ENCODE measurements around the gene SREBF2. TPM values are rescaled to one million over a fixed set of nuclear protein-coding genes. Genes with fewer than 3 reads are reported as not detected.

SREBF2 gene
- total RNA-seq, 1 donor from 2014 or later: 119 TPM

DNA sequence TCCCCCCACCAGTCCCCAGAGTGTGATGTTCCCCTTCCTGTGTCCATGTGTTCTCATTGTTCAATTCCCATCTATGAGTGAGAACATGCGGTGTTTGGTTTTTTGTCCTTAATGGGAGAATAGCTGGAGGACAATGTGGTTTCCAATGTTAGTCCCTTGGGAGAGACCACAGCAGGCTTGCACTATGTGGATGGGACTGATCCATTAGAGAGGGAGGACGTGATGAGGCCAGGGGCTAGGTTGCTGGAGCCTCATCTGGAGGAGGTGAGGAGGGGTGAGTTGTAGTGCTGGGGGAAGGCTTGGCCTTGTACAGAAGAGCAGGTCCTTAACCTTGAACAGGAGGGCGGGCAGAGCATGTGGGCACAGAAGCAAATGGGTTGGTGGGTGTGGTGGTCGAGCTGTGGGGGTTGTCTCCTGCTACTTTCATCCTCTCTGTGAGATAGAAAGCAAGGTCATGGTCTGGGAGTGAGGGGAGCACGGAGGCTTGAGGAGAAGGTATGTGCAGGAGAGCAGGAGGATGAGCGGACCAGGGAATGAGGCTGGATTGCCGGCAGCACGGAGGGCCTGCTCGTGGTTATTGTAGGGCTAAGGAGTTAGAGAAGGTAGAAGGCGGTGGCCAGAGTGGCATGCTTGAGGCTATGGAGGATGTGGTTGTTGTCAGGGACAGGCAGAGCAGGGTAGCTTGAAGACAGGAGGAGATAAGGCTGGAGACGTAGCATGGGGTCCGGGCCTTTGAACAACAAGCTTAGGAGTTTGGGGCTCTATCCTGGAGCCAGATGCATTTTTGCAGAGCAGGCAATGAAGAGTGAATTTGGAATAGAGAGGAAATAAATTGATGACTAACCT is 11.2 kb upstream of the SREBF2 start:
- no peak overlapping the region for H3K27ac Mint-ChIP-seq

GRCh38 chr22:41822317-41823057 is 10.4 kb upstream of the SREBF2 start:
- Mint-ChIP-seq H3K9me3 (no peaks in the 10 kb centered on the region), H3K4me3 (no peak overlapping the region), H3K27me3 (no peaks in the 10 kb centered on the region), H3K36me3 (peaks cover 17% of the 10 kb centered on the region), H3K27ac (peak overlapping the region; percentile 55), H3K4me1 (ENCODE audit: unreplicated experiment) (peaks cover 60% of the 10 kb centered on the region)
- no peak for DNase-seq (ENCODE audit: extremely low spot score, unreplicated experiment)
- TF ChIP-seq, protein P1, sequence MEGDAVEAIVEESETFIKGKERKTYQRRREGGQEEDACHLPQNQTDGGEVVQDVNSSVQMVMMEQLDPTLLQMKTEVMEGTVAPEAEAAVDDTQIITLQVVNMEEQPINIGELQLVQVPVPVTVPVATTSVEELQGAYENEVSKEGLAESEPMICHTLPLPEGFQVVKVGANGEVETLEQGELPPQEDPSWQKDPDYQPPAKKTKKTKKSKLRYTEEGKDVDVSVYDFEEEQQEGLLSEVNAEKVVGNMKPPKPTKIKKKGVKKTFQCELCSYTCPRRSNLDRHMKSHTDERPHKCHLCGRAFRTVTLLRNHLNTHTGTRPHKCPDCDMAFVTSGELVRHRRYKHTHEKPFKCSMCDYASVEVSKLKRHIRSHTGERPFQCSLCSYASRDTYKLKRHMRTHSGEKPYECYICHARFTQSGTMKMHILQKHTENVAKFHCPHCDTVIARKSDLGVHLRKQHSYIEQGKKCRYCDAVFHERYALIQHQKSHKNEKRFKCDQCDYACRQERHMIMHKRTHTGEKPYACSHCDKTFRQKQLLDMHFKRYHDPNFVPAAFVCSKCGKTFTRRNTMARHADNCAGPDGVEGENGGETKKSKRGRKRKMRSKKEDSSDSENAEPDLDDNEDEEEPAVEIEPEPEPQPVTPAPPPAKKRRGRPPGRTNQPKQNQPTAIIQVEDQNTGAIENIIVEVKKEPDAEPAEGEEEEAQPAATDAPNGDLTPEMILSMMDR (conservative IDR thresholded peaks at IDR 0.05): peak; percentile 63

More for the DNA sequence above, 11.2 kb upstream of the SREBF2 start:
- DNase-seq (ENCODE audit: extremely low spot score, unreplicated experiment): no peak
- Mint-ChIP-seq H3K36me3 (peaks cover 17% of the 10 kb centered on the region), H3K27me3 (no peaks in the 10 kb centered on the region), H3K9me3 (no peaks in the 10 kb centered on the region), H3K4me1 (ENCODE audit: unreplicated experiment) (peaks cover 52% of the 10 kb centered on the region), H3K4me3 (no peak overlapping the region)
- TF ChIP-seq, protein P1 (conservative IDR thresholded peaks at IDR 0.05): no peak

- Mint-ChIP-seq H3K4me3 (no peak overlapping the region), H3K27ac (no peak overlapping the region), H3K36me3 (peaks cover 17% of the 10 kb centered on the region), H3K4me1 (ENCODE audit: unreplicated experiment) (peaks cover 64% of the 10 kb centered on the region), H3K9me3 (no peaks in the 10 kb centered on the region), H3K27me3 (no peaks in the 10 kb centered on the region)
- TF ChIP-seq, protein P1 (conservative IDR thresholded peaks at IDR 0.05): no peak
- no peak for DNase-seq (ENCODE audit: extremely low spot score, unreplicated experiment)
Observed at GRCh38 chr22:41823797-41824196, 9.1 kb upstream of the SREBF2 start.

DNA sequence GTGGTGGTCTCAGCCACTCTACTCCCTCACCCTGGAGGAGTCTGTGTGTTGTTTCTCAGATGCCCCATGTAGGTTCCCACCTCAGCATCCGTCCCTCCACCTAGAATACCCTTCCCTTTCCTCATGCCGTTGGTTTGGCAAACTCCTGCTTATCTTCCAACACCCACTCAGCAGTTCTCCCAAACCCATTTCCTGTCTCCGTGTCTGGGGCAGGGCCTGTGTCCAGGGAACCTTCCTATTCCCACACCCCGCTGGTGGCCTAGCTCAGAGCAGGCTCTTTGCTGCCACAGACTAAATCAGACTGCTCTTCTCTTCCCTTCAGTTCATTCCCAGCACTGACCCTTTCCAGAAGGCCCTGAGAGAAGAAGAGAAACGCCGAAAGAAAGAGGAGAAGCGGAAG is 7.5 kb upstream of the SREBF2 start:
- H3K4me1 Mint-ChIP-seq (ENCODE audit: unreplicated experiment): peaks cover 69% of the 10 kb centered on the region
- H3K27ac Mint-ChIP-seq: peak overlapping the region; percentile 48
- no peak for DNase-seq (ENCODE audit: extremely low spot score, unreplicated experiment)
- H3K9me3 Mint-ChIP-seq: no peaks in the 10 kb centered on the region
- TF ChIP-seq, protein P1 (conservative IDR thresholded peaks at IDR 0.05): no peak
- peaks cover 12% of the 10 kb centered on the region for H3K36me3 Mint-ChIP-seq
- no peak overlapping the region for H3K4me3 Mint-ChIP-seq
- no peaks in the 10 kb centered on the region for H3K27me3 Mint-ChIP-seq

DNA sequence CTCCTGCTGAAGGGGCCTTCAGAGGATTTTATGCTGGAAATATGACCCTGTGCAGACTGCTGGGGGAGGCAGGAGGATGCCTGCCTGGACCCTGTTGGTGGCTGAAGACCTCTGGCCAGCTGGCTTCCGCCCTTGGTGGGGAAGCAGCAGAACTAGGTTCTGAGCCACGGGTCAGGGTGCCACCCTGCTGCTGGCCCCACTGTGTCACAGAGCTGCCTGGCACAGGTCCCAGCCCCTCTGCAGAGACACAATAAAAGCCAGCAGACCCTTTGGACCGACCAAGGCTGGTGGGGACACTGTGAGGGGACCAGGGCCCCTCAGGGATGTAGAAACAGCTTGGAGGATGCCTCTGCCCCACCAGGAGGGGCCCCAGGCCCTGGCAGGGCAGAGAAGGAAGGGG is 6.9 kb upstream of the SREBF2 start:
- Mint-ChIP-seq H3K9me3 (no peaks in the 10 kb centered on the region), H3K36me3 (peaks cover 8% of the 10 kb centered on the region), H3K27me3 (no peaks in the 10 kb centered on the region), H3K27ac (no peak overlapping the region), H3K4me1 (ENCODE audit: unreplicated experiment) (peaks cover 63% of the 10 kb centered on the region), H3K4me3 (no peak overlapping the region)
- TF ChIP-seq, protein P1 (conservative IDR thresholded peaks at IDR 0.05): no peak
- DNase-seq (ENCODE audit: extremely low spot score, unreplicated experiment): no peak

Data from type B pancreatic cell (in vitro differentiated cells).